AG10803 (cell line): ENCODE measurements around the gene FAHD1.

Experiments
- DNase-seq: peaks from one replicate; pipeline ENCODE4 v3.0.0; 2010; ENCODE audit warnings: low read depth
- H3K4me3 ChIP-seq: 2 replicates; pipeline ENCODE4 v1.5.1; 2011; ENCODE audit warnings: mild to moderate bottlenecking, low read length, control low read depth
- TF ChIP-seq, protein P1 (sequence below): conservative IDR thresholded peaks from 2 replicates; pipeline ENCODE4 v1.5.1; 2011; ENCODE audit warnings: mild to moderate bottlenecking, low read length, control low read depth, inconsistent platforms

The FAHD1 gene

DNA sequence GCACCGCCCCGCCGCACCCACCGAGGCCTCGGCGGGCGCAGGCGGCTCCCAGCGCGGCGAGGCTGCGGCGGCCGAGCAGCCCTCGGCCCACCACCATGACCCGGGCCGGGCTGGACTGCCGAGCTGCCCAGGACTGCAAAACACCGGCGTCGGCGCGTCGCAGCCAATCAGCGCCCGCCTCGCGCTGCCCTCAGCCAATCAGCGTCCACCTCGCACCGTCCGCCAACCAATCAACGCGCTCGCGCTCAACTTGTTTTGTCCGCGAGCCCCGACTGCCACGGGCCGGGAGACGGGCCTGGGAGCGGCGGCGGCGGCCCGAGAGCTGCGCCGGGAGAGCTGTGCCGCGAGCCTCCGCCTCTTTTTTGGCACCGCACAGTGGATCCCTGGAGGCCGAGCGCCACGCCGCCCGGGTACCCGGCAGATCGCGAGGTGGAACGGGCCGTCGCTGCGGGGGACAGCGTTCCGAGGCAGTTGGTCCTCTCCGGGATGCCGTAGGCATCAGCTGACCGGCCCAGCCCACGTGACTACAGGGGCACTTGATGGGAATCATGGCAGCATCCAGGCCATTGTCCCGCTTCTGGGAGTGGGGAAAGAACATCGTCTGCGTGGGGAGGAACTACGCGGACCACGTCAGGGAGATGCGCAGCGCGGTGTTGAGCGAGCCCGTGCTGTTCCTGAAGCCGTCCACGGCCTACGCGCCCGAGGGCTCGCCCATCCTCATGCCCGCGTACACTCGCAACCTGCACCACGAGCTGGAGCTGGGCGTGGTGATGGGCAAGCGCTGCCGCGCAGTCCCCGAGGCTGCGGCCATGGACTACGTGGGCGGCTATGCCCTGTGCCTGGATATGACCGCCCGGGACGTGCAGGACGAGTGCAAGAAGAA is at the start of gene FAHD1, which contains the start of gene HAGH:
Gene FAHD1, plus strand, starts transcription at position 516 of the 883 bp plus-strand sequence. Its CDS starts 33 bp downstream, at position 549.
Gene HAGH, minus strand, starts transcription at position 135 of the 883 bp plus-strand sequence. Its CDS starts 38 bp downstream, at position 97.
- DNase-seq = peak; percentile 96
- H3K4me3 ChIP-seq = peak within 1 kb of the TSS; percentile 99
- TF ChIP-seq, protein P1, sequence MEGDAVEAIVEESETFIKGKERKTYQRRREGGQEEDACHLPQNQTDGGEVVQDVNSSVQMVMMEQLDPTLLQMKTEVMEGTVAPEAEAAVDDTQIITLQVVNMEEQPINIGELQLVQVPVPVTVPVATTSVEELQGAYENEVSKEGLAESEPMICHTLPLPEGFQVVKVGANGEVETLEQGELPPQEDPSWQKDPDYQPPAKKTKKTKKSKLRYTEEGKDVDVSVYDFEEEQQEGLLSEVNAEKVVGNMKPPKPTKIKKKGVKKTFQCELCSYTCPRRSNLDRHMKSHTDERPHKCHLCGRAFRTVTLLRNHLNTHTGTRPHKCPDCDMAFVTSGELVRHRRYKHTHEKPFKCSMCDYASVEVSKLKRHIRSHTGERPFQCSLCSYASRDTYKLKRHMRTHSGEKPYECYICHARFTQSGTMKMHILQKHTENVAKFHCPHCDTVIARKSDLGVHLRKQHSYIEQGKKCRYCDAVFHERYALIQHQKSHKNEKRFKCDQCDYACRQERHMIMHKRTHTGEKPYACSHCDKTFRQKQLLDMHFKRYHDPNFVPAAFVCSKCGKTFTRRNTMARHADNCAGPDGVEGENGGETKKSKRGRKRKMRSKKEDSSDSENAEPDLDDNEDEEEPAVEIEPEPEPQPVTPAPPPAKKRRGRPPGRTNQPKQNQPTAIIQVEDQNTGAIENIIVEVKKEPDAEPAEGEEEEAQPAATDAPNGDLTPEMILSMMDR = no peak

DNA sequence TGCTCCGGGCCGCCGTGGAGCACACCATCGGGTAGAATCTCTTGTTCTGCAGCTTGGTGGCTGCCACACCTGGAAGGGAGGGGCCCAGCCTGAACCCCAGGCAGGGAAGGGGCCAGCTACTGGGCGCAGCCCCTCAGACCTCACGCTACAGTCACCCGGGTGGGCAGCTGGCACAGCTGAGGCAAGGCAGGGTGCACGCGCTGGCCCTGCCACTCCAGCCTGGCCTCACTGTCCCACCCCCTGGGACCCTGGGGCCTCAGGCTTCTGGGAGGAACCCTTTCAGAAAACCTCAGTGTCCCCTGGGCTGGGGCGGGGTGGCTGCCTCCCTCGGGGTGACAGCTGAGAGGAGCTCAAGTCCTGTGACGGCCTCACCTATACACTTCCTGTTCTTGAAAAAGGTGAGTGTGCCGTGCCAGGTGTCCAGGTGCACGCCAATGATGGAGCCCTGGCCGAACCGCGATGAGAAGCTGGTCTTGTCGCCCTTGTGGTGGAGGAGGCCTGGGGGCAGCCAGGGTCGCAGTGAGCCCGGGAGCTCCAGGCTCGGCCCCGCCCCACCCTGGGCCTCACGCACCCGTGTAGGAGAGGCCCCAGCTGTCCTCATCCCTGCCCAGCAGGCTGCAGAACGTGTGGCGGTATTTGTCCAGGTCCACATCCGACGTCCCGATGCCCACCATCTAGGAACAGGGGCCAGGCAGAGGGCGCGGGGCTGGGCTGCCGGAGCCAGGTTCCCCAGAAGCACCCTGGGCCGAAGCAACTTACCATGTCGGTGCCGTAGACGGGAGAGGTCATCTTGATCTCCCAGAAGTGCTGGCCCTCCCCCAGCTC is 49.4 kb upstream of the FAHD1 start:
- DNase-seq = no peak
- no peak overlapping the region for H3K4me3 ChIP-seq
- TF ChIP-seq, protein P1 = no peak

DNA sequence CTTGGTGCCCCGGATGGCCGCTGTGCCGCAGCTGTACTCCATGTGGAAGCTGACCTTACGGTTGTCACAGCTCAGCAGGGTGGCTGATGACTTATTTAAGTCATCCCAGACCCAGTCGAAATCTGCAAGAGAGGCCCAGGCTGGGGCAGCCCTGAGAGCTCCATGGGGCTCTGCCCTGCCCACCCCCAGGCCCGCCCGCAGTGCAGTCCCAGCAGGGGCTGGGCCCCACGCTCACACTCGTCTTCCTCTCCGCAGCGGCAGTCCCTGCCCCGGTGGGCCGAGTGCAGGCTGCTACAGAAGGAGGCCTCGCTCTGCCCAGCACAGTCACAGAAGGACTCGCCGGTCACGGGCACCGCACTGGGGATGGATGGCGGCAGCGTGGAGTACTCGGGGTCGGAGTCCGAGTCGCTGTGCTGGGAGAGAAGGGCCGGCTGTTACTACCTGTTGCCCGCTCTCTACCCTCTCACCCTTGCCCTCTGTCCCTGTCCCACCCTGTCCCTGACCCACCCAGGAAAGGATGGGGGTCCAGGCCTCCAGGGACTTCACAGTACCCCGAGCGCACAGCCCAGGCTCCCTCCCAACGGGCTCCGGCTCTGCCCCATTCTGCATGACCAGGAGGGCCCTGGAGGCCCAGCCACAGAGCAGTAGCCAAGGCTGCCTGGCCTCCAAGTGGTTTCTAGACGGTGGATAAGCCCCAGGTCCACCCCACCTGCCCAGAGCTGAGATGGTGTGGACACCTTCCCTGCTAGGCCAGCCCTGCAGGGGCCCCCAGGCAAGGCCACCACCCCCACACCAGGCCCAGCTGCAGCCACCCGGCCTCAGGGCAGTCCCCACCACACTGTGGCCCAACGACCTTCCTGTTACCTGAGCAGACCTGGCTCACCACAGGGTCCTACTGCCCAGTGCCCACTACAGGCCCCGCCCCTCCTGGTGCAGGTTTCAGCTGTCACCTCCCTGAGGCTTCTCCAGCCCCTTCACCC is 48.5 kb upstream of the FAHD1 start:
- TF ChIP-seq, protein P1 = no peak
- no peak overlapping the region for H3K4me3 ChIP-seq
- DNase-seq = no peak

DNA sequence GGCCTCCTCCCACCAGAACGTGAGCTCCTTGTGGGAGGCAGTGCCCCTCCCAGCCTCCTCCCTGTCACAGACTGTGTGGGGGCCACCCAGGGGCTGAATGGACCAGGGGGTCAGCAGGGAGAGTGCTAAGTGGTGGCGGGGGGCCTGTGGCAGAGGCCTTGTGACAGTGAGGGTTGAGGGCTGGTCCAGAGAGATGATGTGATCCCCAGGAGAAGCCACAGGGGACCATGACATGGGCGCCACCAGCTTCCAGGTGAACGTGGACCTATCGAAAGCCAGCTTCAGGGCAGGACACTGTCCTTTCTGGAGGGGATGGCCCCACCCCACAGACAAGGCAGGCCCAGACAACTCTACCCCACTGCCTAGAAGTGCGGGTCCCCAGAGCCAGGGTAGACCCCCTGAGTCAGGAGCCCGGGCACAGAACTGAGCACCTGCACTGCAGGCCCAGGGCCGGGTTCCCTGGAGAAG is 47.7 kb upstream of the FAHD1 start:
- TF ChIP-seq, protein P1 = no peak
- H3K4me3 ChIP-seq = no peak overlapping the region
- DNase-seq = no peak

DNA sequence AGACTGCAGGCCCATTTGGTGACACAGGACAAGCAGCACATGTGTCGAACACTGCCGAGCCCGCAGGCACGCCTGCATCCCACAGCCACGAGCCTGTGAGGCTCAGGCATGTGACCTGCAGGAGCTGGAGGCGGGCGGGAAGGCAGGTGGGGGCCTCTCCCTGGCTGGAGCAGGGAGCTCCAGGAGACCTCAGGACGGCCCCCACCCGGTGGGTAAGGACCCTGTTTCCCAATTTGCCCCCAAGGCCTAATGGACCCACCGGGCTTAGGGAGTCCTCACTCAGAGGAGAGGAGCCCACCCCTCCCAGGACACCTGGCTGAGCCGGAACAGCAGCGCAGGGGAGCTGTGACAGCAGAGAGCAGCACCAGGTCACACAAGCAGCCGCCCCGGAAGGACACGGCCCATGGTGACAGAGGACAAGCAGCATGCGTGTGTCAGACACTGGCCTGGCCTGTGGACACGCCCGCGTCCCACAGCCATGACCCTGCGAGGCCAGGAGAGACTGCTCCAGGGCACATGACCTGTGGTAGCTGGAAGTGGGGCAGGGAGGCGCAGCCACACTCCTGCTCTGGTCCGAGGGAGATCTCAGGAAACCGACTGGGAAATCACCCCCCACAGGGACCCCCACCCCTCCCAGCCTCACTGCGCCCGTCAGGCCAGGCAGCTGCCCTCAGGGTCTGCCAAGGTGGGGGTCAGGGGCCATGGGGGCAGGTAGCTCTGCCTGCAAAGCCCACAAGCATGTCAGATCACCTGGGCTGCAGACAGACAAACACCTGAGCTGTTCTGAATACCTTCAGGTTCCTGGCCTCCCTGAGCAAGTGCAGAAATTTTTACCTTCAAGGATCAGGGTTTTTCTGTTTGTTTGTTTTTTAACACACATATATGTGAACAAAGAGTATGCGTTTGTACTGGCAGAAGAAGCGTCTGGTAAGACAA is 47.0 kb upstream of the FAHD1 start:
- H3K4me3 ChIP-seq = no peak overlapping the region
- TF ChIP-seq, protein P1 = no peak
- DNase-seq = no peak
